Mucosa of stomach (tissue), 1 donor: ENCODE measurements around the gene TPM2.

ENCODE experiments used
- H3K27me3 ChIP-seq: one replicate; pipeline ENCODE4 v1.7.0; 2013; ENCODE audit warnings: mild to moderate bottlenecking, low read length; ENCODE audit not compliant: control insufficient read depth, insufficient read depth
- H3K36me3 ChIP-seq: one replicate; pipeline ENCODE4 v1.7.0; 2013; ENCODE audit warnings: low read length; ENCODE audit not compliant: control insufficient read depth, insufficient read depth
- H3K4me1 ChIP-seq: one replicate; pipeline ENCODE4 v1.7.0; 2013; ENCODE audit warnings: mild to moderate bottlenecking, low read length; ENCODE audit not compliant: control insufficient read depth, insufficient read depth
- H3K4me3 ChIP-seq: one replicate; pipeline ENCODE4 v1.7.0; 2013; ENCODE audit warnings: low read length
- H3K9ac ChIP-seq: one replicate; pipeline ENCODE4 v1.7.0; 2013; ENCODE audit warnings: mild to moderate bottlenecking, low read length, moderate library complexity
- H3K9me3 ChIP-seq: one replicate; pipeline ENCODE4 v1.7.0; 2013; ENCODE audit warnings: mild to moderate bottlenecking, low read length, moderate library complexity; ENCODE audit not compliant: control insufficient read depth
- donor health status: Pancreatic carcinoma.

Gene TPM2

DNA sequence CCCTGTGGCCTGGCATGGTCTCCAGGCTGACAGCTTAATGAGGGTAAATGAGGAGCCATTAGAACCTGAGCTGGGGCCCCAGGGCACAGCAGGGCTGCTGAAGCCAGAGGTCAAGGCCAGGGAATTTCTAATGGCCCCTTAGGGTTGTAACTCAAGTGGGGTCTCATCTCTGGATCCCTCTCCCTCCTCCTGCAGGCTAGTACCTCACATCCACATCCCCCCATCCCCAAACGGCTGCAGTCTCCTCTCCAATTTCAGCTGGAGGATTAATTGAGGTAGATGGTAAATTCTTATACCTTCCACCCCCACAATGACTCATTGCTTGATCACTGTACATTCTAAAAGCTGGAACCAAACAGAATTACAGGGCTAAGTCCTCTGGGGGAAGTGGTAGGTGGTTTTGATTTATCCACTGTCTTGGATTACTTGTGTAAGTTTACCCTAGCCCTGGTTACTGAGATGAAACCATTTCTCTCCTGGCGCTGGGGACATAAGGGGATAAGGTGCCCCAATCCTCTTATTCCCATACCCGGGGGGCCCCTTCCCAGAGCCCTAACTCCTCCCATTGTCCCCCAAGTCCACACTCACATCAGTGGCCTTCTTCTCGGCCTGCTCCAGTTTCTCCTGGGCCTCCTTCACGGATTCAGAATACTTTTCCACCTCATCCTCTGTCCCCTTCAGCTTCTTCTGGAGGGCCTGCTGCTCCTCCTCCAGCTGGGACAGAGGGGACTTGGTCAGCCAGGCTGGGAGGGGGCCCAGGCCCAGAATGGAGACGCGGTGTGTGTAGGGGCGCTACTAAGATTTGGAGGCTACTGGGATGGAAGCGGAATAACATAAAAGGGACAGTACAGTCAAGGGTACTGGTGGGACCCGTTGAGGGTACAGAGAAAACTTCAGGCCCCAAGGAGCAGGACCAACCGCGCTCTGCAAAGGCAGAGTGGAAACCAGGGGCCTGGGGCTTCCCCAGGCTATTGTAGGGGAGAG is 875 bp downstream of the TPM2 start:
- no peaks in the 10 kb centered on the region for H3K36me3 ChIP-seq
- no peaks in the 10 kb centered on the region for H3K9me3 ChIP-seq
- peak overlapping the region; percentile 87 for H3K9ac ChIP-seq
- H3K4me3 ChIP-seq: no peak overlapping the region
- H3K27me3 ChIP-seq: no peaks in the 10 kb centered on the region
- H3K4me1 ChIP-seq: peaks cover 21% of the 10 kb centered on the region

DNA sequence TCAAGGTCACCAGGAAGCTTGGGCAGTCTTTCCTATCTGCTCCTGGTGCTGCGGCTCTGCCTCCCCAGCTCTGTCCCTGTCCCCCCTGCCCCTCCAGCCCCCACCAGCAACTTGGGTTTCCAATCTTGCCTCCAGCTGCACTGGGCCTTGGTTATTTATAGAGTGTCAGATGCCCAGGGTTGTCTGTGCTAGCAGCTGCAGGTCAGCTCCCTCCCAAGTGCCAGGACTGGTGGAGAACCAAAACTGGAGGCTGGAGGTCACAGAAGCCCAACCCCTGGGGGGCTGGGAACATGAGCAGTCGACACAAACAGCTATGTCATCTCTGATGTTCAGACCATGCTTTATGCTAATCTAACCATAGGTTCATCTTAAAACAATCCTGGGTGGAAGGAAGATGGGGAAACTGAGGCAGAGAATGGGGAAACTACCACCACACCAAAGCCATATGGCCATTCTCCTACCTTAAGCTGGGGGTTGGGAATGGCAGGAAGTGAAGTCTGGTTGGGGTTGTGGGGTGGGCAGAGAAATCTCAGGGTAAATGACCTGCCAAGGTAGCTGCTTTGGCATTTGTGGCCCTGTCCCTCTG is 1.7 kb downstream of the TPM2 start:
- H3K36me3 ChIP-seq: no peaks in the 10 kb centered on the region
- H3K4me3 ChIP-seq: no peak overlapping the region
- no peaks in the 10 kb centered on the region for H3K27me3 ChIP-seq
- peaks cover 21% of the 10 kb centered on the region for H3K4me1 ChIP-seq
- no peaks in the 10 kb centered on the region for H3K9me3 ChIP-seq
- no peak overlapping the region for H3K9ac ChIP-seq

- Histone ChIP-seq H3K4me3 (no peak overlapping the region), H3K36me3 (no peaks in the 10 kb centered on the region), H3K4me1 (peaks cover 21% of the 10 kb centered on the region)
These were observed 2.4 kb downstream of the TPM2 start for GRCh38 chr9:35687306-35687705.

GRCh38 chr9:35686222-35687203 is 3.2 kb downstream of the TPM2 start:
- H3K4me1 ChIP-seq: peaks cover 19% of the 10 kb centered on the region
- no peaks in the 10 kb centered on the region for H3K9me3 ChIP-seq
- H3K27me3 ChIP-seq: no peaks in the 10 kb centered on the region
- H3K4me3 ChIP-seq: no peak overlapping the region
- H3K36me3 ChIP-seq: peaks cover 1% of the 10 kb centered on the region
- no peak overlapping the region for H3K9ac ChIP-seq

More at GRCh38 chr9:35687306-35687705, 2.4 kb downstream of the TPM2 start:
- no peak overlapping the region for H3K9ac ChIP-seq
- no peaks in the 10 kb centered on the region for H3K27me3 ChIP-seq
- no peaks in the 10 kb centered on the region for H3K9me3 ChIP-seq

DNA sequence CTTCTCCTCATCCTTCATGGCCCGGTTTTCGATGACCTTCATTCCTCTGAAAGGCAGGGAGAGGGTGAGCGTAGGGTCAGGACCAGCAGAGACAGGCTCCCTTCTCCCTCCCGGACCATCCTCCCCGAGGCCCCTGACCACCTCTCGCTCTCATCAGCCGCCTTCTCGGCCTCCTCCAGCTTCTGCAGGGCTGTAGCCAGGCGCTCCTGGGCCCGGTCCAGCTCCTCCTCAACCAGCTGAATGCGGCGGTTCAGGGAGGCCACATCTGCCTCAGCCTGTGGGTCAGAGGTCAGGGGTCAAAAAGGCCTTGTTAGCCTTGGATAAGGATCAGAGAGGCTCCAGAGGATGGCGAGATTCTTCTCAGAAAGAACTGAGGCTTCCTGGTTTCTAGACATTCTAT is 4.2 kb downstream of the TPM2 start:
- no peak overlapping the region for H3K9ac ChIP-seq
- H3K4me3 ChIP-seq: no peak overlapping the region

DNA sequence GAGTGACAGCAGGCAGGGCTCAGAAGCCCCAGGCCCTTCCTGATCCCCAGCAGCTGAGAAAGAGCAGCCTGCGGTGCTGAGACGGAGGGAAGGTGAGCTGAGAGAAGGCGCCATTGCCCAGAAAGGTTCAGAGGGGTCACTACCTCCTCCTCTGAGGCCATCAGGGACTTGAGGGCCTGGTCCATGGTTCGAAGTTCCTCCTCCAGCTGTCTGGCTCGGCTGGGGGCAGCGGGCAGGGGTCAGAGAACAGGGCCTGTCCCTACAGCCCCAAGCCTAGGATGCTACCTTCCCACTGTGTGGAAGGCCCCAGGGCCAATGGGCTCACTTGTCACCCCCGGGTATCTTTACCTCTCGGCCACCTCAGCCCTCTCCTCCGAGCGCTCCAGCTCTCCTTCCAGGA is 4.8 kb downstream of the TPM2 start:
- Histone ChIP-seq H3K9me3 (no peaks in the 10 kb centered on the region), H3K9ac (no peak overlapping the region), H3K4me1 (peaks cover 22% of the 10 kb centered on the region), H3K36me3 (peaks cover 3% of the 10 kb centered on the region), H3K4me3 (no peak overlapping the region), H3K27me3 (no peaks in the 10 kb centered on the region)

More for the DNA sequence above, 4.2 kb downstream of the TPM2 start:
- no peaks in the 10 kb centered on the region for H3K27me3 ChIP-seq
- H3K4me1 ChIP-seq: peaks cover 19% of the 10 kb centered on the region
- H3K36me3 ChIP-seq: peaks cover 3% of the 10 kb centered on the region
- no peaks in the 10 kb centered on the region for H3K9me3 ChIP-seq

DNA sequence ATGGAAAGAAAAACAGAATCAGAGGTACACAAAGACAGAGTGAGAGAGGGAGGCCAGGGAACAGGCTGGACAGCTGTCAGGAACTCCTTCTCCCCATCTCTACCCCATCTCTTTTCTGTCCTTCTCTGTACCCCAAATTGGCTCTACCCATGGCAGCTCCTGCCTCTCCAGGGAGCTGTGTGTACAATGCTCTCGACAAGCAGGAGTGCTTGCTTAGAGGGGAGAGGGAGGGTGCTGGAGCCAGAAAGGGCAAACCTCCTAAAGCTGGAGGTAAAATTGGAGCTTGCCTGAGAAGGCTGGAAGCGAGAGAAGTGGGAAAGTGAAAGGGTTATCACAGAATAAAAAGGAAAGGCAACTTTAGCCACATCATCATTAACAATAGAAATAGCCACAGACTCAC is 6.4 kb downstream of the TPM2 start:
- Histone ChIP-seq H3K27me3 (no peaks in the 10 kb centered on the region), H3K36me3 (peaks cover 3% of the 10 kb centered on the region), H3K4me3 (no peak overlapping the region), H3K9me3 (no peaks in the 10 kb centered on the region), H3K4me1 (peaks cover 12% of the 10 kb centered on the region), H3K9ac (no peak overlapping the region)

- Histone ChIP-seq H3K4me1 (peaks cover 12% of the 10 kb centered on the region), H3K36me3 (peaks cover 3% of the 10 kb centered on the region), H3K27me3 (no peaks in the 10 kb centered on the region), H3K9me3 (no peaks in the 10 kb centered on the region), H3K4me3 (no peak overlapping the region), H3K9ac (no peak overlapping the region)
These were observed 7.0 kb downstream of the TPM2 start for GRCh38 chr9:35682520-35683315.

DNA sequence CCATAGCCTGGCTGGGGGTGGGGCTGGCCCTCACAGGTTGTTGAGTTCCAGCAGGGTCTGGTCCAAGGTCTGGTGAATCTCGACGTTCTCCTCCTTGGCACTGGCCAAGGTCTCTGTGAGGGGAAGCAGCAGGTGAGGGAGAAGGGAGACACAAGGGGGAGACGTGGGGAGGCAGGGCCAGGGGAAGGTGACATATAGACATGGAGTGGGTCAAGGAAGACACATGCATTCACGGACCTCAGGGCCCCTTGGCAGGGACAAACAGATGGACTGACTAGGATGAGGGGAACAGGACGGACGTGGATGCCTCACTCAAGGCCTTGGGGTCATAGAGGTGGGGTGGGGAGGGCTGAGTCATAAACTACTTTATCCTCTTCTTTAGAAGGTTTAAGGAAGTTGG is 7.7 kb downstream of the TPM2 start:
- Histone ChIP-seq H3K9me3 (no peaks in the 10 kb centered on the region), H3K4me1 (peaks cover 12% of the 10 kb centered on the region), H3K27me3 (no peaks in the 10 kb centered on the region), H3K36me3 (peaks cover 3% of the 10 kb centered on the region), H3K4me3 (no peak overlapping the region), H3K9ac (no peak overlapping the region)

- H3K36me3 ChIP-seq: peaks cover 3% of the 10 kb centered on the region
- peaks cover 13% of the 10 kb centered on the region for H3K4me1 ChIP-seq
- H3K9ac ChIP-seq: no peak overlapping the region
- no peaks in the 10 kb centered on the region for H3K27me3 ChIP-seq
- H3K4me3 ChIP-seq: no peak overlapping the region
- no peaks in the 10 kb centered on the region for H3K9me3 ChIP-seq
These were observed 8.3 kb downstream of the TPM2 start for GRCh38 chr9:35681341-35682002.
